ENCODE results near the gene RAB4A. TPM values are rescaled to one million over a fixed set of nuclear protein-coding genes. Genes with fewer than 3 reads are reported as not detected.

Gene RAB4A
- total and polyA plus RNA-seq, 2 of the 13 experiments (the other 11 are each of a cell fraction or from before 2014, with no cell fraction given): 56.0 to 80.1 TPM

DNA sequence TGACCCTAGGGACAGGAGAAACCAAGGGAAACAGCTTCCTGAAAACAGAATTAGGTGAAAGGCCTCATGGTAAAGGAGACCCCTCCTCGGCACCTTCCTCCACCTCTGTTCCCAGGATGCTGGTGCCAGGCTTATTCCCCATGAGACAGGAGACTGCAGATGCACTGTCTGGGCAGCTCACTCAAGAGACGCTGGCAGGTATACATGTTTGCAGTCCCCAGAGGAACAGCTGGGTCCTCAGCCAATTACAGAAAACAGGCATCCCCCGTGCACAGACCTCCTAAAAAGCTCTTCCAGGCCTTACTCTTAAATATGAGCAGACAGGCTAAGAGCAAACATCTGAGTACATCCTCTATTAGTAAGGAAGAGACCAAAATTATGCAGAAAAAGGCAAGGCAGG lies 65.4 kb downstream of the RAB4A start:
- ChIA-PET POLR2A (no interaction called here), CTCF (ENCODE audit: low intra/inter-chr PET ratio, low total read pairs) (no interaction called here)
- Histone ChIP-seq H3K4me1 (ENCODE audit: insufficient read depth, low read length) (peaks cover 47% of the 10 kb centered on the region), H3K27me3 (ENCODE audit: control insufficient read depth in 1 of 2, insufficient read depth in 2 of 2, low read length in 2 of 2) (no peaks in the 10 kb centered on the region), H3K9me3 (ENCODE audit: low read length) (no peaks in the 10 kb centered on the region), H3K4me3 (replicated peaks in 1 of 3; ENCODE audit: insufficient read depth in 1 of 3, low read depth in 2 of 3, low read length in 3 of 3) (no peak overlapping the region), H3K36me3 (replicated peaks in 1 of 2; ENCODE audit: control insufficient read depth in 1 of 2, insufficient read depth in 2 of 2, low read length in 2 of 2) (peaks cover 1 to 16% of the 10 kb centered on the region in 2 experiments; a peak in 3 of 5 replicates), H4K20me1 (ENCODE audit: insufficient read depth, low read length) (no peaks in the 10 kb centered on the region), H3K27ac (ENCODE audit: extremely low read length, insufficient read depth, low read length) (no peak overlapping the region), H2AFZ (ENCODE audit: low read length) (no peak overlapping the region), H3K9ac (ENCODE audit: insufficient read depth, low read depth, low read length) (no peak overlapping the region), H3K4me2 (ENCODE audit: low read depth, low read length) (no peak overlapping the region), H3K79me2 (ENCODE audit: insufficient read depth, low read length) (peaks cover 65% of the 10 kb centered on the region)
- FAIRE-seq (no peak), ATAC-seq (no peak), DNase-seq (ENCODE audit: low spot score) (no peak)
- intact Hi-C loops (cut with micrococcal nuclease; ENCODE audit: unreplicated experiment): no loop called here
- WGBS (ENCODE audit: low lambda C conversion rate): 84% methylated on average over 2 of the region's 3 CpGs
- TF ChIP-seq SAP130 (CRISPR knock-in tag; IDR thresholded peaks at IDR 0.05; ENCODE audit: low read depth) (no peak), GATAD1 (CRISPR knock-in tag; IDR thresholded peaks at IDR 0.05) (no peak), TOPORS (CRISPR knock-in tag; IDR thresholded peaks at IDR 0.05) (no peak), ZMYM3 (CRISPR knock-in tag; IDR thresholded peaks at IDR 0.05) (no peak), POLR2AphosphoS5 (IDR thresholded peaks at IDR 0.05; ENCODE audit: low read depth, low read length) (no peak), ZFP41 (CRISPR knock-in tag; IDR thresholded peaks at IDR 0.05; ENCODE audit: borderline replicate concordance) (no peak), U2AF1 (optimal IDR thresholded peaks at IDR 0.05; ENCODE audit: low read depth, low read length) (no peak), HNRNPL (IDR thresholded peaks at IDR 0.05; ENCODE audit: low read depth, low read length) (no peak), PLSCR1 (CRISPR knock-in tag; IDR thresholded peaks at IDR 0.05; ENCODE audit: borderline replicate concordance) (no peak), KMT2A (CRISPR knock-in tag; IDR thresholded peaks at IDR 0.05) (no peak), KLF15 (CRISPR knock-in tag; IDR thresholded peaks at IDR 0.05; ENCODE audit: borderline replicate concordance) (no peak), KDM6A (CRISPR knock-in tag; IDR thresholded peaks at IDR 0.05; ENCODE audit: low read depth) (no peak)
- TF ChIP-seq, protein P1, sequence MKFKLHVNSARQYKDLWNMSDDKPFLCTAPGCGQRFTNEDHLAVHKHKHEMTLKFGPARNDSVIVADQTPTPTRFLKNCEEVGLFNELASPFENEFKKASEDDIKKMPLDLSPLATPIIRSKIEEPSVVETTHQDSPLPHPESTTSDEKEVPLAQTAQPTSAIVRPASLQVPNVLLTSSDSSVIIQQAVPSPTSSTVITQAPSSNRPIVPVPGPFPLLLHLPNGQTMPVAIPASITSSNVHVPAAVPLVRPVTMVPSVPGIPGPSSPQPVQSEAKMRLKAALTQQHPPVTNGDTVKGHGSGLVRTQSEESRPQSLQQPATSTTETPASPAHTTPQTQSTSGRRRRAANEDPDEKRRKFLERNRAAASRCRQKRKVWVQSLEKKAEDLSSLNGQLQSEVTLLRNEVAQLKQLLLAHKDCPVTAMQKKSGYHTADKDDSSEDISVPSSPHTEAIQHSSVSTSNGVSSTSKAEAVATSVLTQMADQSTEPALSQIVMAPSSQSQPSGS (CRISPR knock-in tag; IDR thresholded peaks at IDR 0.05): no peak
- in situ Hi-C loops (cut with HindIII; ENCODE audit: extremely low pct_ligation_motif_present, low pct_unique_long_range_greater_than_20kb): no loop called here
- BruUV-seq (replicated peaks): no TSS peak

Measured in HepG2 (cell line).